GM12891 (cell line): Measurements from ENCODE around the gene RUNX2.

Experiments used
- DNase-seq: peaks from one replicate; pipeline ENCODE4 v3.0.0; 2011; ENCODE audit warnings: low spot score; ENCODE audit not compliant: insufficient read length
- FAIRE-seq: peaks from 2 replicates; lab custom pipeline; 2011; peaks lifted over from hg19 to GRCh38; lab: Jason Lieb, UNC
- PAX5 ChIP-seq: IDR thresholded peaks from 2 replicates; pipeline ENCODE4 v1.6.1; 2011; ENCODE audit warnings: low read length, moderate library complexity, mild to moderate bottlenecking; ENCODE audit not compliant: insufficient read depth, severe bottlenecking
- POLR2A ChIP-seq: IDR thresholded peaks from 2 replicates; pipeline ENCODE4 v1.6.1; 2011; ENCODE audit warnings: low read depth, low read length, control low read depth
- POLR2AphosphoS5 ChIP-seq: IDR thresholded peaks from 2 replicates; pipeline ENCODE4 v1.6.1; 2011; ENCODE audit warnings: low read depth, low read length, control low read depth
- POU2F2 ChIP-seq: IDR thresholded peaks from 2 replicates; pipeline ENCODE4 v1.6.1; 2011; ENCODE audit warnings: low read depth, mild to moderate bottlenecking, control low read depth, low read length, moderate library complexity
- SPI1 ChIP-seq: IDR thresholded peaks from 2 replicates; pipeline ENCODE4 v1.6.1; 2011; ENCODE audit warnings: low read depth, low read length, control low read depth
- TAF1 ChIP-seq: IDR thresholded peaks from 2 replicates; pipeline ENCODE4 v1.6.1; 2011; ENCODE audit warnings: low read depth, low read length, control low read depth

Gene RUNX2

GRCh38 chr6:45653117-45653883 is 325.2 kb downstream of the RUNX2 start:
- FAIRE-seq, result no peak
- TF ChIP-seq POLR2A (no peak), POLR2AphosphoS5 (no peak), SPI1 (no peak), POU2F2 (no peak), PAX5 (no peak), TAF1 (no peak)
- no peak for DNase-seq

GRCh38 chr6:45654673-45655072 is 326.5 kb downstream of the RUNX2 start:
- DNase-seq (no peak), FAIRE-seq (no peak)
- TF ChIP-seq POLR2A (no peak), PAX5 (no peak), POLR2AphosphoS5 (no peak), POU2F2 (no peak), SPI1 (no peak), TAF1 (no peak)

DNA sequence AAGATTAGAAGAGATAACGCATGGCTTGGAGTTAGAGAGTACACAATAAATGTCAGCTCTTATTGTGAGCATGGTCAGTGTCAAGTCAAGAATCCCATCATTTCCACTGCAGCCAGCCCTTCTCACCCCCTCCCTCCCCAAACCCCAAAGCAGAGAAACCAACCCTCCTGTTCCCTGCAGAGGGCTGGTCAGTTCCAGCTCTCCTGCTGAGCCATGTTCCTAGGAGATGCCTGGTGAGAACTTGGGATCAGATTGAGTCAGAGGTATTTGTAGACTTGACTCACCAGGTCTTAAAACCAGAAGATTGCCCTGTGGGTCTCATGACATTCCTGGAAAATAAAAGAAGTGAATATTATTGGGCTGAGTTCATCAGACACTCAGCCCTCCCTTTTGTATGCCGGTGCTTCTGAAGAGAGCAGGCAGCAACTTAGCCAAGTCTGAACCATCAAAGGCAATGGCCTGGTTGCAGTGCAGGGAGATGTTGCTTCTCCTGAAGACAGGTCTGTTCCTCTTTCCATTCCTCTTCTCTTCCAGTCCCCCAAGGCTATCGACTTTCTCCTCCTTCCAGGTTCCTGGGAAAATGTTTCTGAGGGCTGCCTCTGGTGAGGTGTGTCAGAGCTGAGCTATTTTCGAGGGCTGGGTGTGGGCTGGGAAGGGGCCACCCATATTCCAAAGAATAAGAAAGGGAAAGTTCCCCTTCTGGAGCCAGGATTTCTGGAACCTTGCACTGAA is 327.8 kb downstream of the RUNX2 start:
- no peak for FAIRE-seq

DNA sequence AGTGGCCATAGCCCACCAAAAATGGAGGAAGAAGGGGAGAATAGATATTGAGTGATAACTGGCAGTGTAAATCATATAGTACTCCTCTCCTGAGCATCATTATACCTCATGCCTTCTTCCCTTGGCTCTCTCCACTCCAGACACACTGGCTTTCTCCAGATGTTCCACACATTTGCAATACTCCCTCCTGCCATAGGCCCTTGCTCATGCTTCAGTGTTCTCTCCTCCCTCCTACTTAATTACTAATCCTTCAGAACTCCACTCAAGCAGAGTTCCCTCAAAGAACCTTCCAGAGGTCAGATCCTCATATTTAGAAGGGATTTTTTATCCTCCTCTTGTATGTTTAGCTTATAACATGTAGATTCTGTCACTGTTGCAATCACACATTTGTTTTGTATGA is 329.1 kb downstream of the RUNX2 start:
- DNase-seq, result no peak
- no peak for FAIRE-seq
- no peak for TF ChIP-seq POLR2A
- TF ChIP-seq TAF1, result no peak
- TF ChIP-seq PAX5, result no peak
- no peak for TF ChIP-seq POU2F2
- TF ChIP-seq POLR2AphosphoS5, result no peak
- TF ChIP-seq SPI1, result no peak

More for the DNA sequence above, 327.8 kb downstream of the RUNX2 start:
- no peak for TF ChIP-seq POU2F2
- no peak for DNase-seq

GRCh38 chr6:45658400-45658799 is 330.3 kb downstream of the RUNX2 start:
- TF ChIP-seq POLR2AphosphoS5 (no peak), POU2F2 (no peak), SPI1 (no peak), TAF1 (no peak), PAX5 (no peak), POLR2A (no peak)
- no peak for DNase-seq
- no peak for FAIRE-seq

DNA sequence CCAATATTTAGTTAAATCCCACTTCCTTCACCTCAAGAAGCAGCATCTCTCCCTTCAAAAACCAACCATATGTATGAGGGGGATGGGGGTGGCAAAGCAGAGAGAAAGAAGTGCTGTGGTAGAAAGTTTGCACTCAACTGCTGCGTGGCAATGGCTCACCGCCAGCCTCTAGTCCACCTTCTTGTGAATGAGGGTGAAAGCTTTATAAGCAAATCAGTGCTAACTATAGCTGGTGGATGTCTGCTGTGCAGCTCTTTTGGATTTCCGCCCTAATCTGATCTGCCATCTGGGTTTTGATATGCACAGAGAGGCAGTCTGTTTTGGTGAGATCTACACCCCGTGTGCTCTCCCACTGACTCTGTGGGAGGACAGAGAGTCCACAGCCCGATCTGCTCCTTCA is 330.8 kb downstream of the RUNX2 start:
- FAIRE-seq, result no peak
- TF ChIP-seq POLR2A, result no peak
- no peak for TF ChIP-seq PAX5
- TF ChIP-seq POU2F2, result no peak
- TF ChIP-seq SPI1, result no peak
- TF ChIP-seq TAF1, result no peak
- TF ChIP-seq POLR2AphosphoS5, result no peak
- DNase-seq, result no peak

- TF ChIP-seq POLR2AphosphoS5, result no peak
- TF ChIP-seq SPI1, result no peak
- TF ChIP-seq POLR2A, result no peak
- TF ChIP-seq POU2F2, result no peak
- TF ChIP-seq TAF1, result no peak
- no peak for TF ChIP-seq PAX5
- FAIRE-seq, result no peak
Observed at GRCh38 chr6:45661661-45662060, 333.5 kb downstream of the RUNX2 start.

GRCh38 chr6:45663251-45664221 is 335.4 kb downstream of the RUNX2 start:
- no peak for DNase-seq
- no peak for FAIRE-seq
- no peak for TF ChIP-seq POLR2AphosphoS5
- no peak for TF ChIP-seq POLR2A
- TF ChIP-seq POU2F2, result no peak
- TF ChIP-seq PAX5, result no peak
- no peak for TF ChIP-seq TAF1
- TF ChIP-seq SPI1, result no peak

More at GRCh38 chr6:45661661-45662060, 333.5 kb downstream of the RUNX2 start:
- DNase-seq, result no peak
